Measurements from ENCODE around the gene NLRP9.

The NLRP9 gene

GRCh38 chr19:55692681-55693081, 45.5 kb downstream of the NLRP9 start:
- Histone ChIP-seq H3K4me1 (ENCODE audit: low read length) (no peaks in the 10 kb centered on the region), H3K27ac (ENCODE audit: low read length) (no peak overlapping the region), H3K4me3 (ENCODE audit: low read length) (no peak overlapping the region), H3K9me3 (ENCODE audit: insufficient read depth, low read length) (no peaks in the 10 kb centered on the region), H4K20me1 (ENCODE audit: insufficient read depth, low read length) (peaks cover 33% of the 10 kb centered on the region), H3K4me2 (ENCODE audit: low read length) (no peak overlapping the region), H2AFZ (ENCODE audit: low read depth, low read length) (no peak overlapping the region), H3K27me3 (ENCODE audit: low read depth, low read length) (no peaks in the 10 kb centered on the region), H3K36me3 (replicated peaks; ENCODE audit: low read depth, low read length) (peaks cover 88% of the 10 kb centered on the region), H3K9ac (ENCODE audit: low read length) (no peak overlapping the region), H3K79me2 (ENCODE audit: low read length) (peaks cover 16% of the 10 kb centered on the region; the same call in 1 of the 2 replicates)
- TF ChIP-seq EZH2phosphoT487 (IDR thresholded peaks at IDR 0.05; ENCODE audit: low read depth) = no peak
- TF ChIP-seq, protein P1, sequence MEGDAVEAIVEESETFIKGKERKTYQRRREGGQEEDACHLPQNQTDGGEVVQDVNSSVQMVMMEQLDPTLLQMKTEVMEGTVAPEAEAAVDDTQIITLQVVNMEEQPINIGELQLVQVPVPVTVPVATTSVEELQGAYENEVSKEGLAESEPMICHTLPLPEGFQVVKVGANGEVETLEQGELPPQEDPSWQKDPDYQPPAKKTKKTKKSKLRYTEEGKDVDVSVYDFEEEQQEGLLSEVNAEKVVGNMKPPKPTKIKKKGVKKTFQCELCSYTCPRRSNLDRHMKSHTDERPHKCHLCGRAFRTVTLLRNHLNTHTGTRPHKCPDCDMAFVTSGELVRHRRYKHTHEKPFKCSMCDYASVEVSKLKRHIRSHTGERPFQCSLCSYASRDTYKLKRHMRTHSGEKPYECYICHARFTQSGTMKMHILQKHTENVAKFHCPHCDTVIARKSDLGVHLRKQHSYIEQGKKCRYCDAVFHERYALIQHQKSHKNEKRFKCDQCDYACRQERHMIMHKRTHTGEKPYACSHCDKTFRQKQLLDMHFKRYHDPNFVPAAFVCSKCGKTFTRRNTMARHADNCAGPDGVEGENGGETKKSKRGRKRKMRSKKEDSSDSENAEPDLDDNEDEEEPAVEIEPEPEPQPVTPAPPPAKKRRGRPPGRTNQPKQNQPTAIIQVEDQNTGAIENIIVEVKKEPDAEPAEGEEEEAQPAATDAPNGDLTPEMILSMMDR (IDR thresholded peaks at IDR 0.05; ENCODE audit: low read depth, low read length) = no peak

DNA sequence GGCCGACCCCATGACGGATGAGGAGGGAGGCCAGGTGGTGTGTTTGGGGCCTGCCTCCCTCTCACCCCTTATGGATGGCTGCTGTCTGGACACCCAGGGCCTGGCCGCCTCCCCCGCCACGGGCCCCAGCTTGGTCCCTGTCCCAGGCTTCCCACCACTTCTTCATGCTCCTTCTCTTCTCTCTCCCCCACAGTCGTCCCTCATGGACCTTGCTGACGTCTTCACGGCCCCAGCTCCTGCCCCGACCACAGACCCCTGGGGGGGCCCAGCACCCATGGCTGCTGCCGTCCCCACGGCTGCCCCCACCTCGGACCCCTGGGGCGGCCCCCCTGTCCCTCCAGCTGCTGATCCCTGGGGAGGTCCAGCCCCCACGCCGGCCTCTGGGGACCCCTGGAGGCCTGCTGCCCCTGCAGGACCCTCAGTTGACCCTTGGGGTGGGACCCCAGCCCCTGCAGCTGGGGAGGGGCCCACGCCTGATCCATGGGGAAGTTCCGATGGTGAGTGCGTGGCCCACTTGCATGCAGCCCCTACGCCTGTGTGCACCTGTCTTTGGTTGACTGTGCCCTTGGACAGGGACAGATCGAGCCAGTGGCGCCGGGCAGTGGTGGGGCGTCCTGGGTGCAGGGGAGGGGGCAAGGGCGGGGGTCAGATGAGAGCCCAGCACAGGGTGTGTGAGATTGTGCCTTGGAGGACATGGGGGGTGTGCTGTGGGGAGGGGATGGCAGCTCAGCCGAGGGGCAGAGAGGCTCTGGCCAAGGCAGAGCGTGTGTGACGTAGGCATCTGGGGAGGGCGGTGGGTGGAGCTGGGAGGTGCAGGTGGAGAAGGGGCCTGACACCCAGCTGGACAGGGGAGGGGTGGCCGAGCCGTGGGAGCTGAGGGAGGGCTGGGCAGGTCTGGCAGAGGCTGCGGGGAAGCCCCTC, 46.4 kb downstream of the NLRP9 start:
- Histone ChIP-seq H3K9me3 (ENCODE audit: insufficient read depth, low read length) (no peaks in the 10 kb centered on the region), H3K27me3 (ENCODE audit: low read depth, low read length) (no peaks in the 10 kb centered on the region), H2AFZ (ENCODE audit: low read depth, low read length) (no peak overlapping the region), H4K20me1 (ENCODE audit: insufficient read depth, low read length) (peaks cover 42% of the 10 kb centered on the region), H3K4me3 (ENCODE audit: low read length) (no peak overlapping the region), H3K36me3 (replicated peaks; ENCODE audit: low read depth, low read length) (peaks cover 83% of the 10 kb centered on the region), H3K4me1 (ENCODE audit: low read length) (no peaks in the 10 kb centered on the region), H3K79me2 (ENCODE audit: low read length) (peaks cover 24% of the 10 kb centered on the region), H3K9ac (ENCODE audit: low read length) (no peak overlapping the region), H3K27ac (ENCODE audit: low read length) (no peak overlapping the region), H3K4me2 (ENCODE audit: low read length) (no peak overlapping the region)
- TF ChIP-seq, protein P1 (IDR thresholded peaks at IDR 0.05; ENCODE audit: low read depth, low read length) = no peak
- no peak for TF ChIP-seq EZH2phosphoT487 (IDR thresholded peaks at IDR 0.05; ENCODE audit: low read depth)

DNA sequence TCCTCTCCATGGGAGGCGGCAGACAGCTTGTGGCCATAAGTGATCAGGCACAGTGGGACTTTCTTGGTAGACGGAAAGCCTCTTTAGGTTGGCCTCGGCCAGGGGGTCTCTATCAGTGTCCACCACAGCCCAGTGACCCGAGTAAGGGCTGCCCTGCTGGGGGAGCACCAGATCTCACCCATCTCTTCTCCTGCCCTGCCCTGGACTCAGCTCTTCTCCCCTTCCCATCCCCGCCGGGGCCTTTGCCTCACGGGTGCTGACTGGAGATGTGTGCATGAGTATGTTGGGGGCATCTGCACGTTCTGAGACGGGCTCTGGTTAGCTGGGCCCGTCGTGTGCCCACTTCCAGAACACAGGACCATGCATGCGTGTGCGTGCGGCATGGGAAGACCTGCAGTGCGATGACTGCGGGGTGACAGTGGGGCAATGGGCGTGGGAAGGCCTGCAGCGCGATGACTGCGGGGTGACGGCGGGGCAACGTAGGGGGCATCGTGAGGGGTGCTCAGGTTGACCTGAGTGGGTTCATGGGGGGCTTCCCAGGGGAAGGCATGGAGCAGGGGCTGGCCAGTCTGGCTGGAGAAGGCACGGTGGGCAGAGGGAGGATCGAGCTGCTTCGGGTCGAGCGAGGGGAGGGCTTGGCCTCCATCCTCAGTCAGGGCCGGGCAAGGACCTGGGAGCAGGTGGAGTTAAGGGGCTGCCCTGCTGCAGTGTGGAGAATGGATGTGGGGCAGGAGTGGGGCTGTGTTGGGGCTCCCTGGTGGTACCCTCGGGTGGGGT, 47.2 kb downstream of the NLRP9 start:
- Histone ChIP-seq H3K9me3 (ENCODE audit: insufficient read depth, low read length) (no peaks in the 10 kb centered on the region), H3K79me2 (ENCODE audit: low read length) (peaks cover 33% of the 10 kb centered on the region), H4K20me1 (ENCODE audit: insufficient read depth, low read length) (peaks cover 51% of the 10 kb centered on the region), H3K27ac (ENCODE audit: low read length) (no peak overlapping the region), H3K27me3 (ENCODE audit: low read depth, low read length) (no peaks in the 10 kb centered on the region), H3K9ac (ENCODE audit: low read length) (no peak overlapping the region), H2AFZ (ENCODE audit: low read depth, low read length) (no peak overlapping the region), H3K4me2 (ENCODE audit: low read length) (no peak overlapping the region), H3K4me3 (ENCODE audit: low read length) (no peak overlapping the region), H3K4me1 (ENCODE audit: low read length) (no peaks in the 10 kb centered on the region), H3K36me3 (replicated peaks; ENCODE audit: low read depth, low read length) (peaks cover 78% of the 10 kb centered on the region)
- TF ChIP-seq EZH2phosphoT487 (IDR thresholded peaks at IDR 0.05; ENCODE audit: low read depth) = no peak
- TF ChIP-seq, protein P1 (IDR thresholded peaks at IDR 0.05; ENCODE audit: low read depth, low read length) = no peak
